Measurements from ENCODE around the gene ATAD3B. TPM values are rescaled to one million over a fixed set of nuclear protein-coding genes. Genes with fewer than 3 reads are reported as not detected.

Gene ATAD3B
- total and polyA plus RNA-seq, 2 of the 13 experiments (the other 11 are each of a cell fraction or from before 2014, with no cell fraction given): 9.6 to 31.1 TPM

GRCh38 chr1:1477206-1477605, 5.6 kb downstream of the ATAD3B start:
- BruUV-seq (replicated peaks): no TSS peak
- no peak overlapping the region for H2AFZ ChIP-seq (ENCODE audit: low read length)
- no peaks in the 10 kb centered on the region for H3K9me3 ChIP-seq (ENCODE audit: low read length)
- FAIRE-seq (no peak), ATAC-seq (no peak), DNase-seq (ENCODE audit: low spot score) (no peak)
- intact Hi-C loops (cut with micrococcal nuclease; ENCODE audit: unreplicated experiment): no loop called here
- no peaks in the 10 kb centered on the region for H3K27me3 ChIP-seq (ENCODE audit: control insufficient read depth in 1 of 2, insufficient read depth in 2 of 2, low read length in 2 of 2)
- H3K79me2 ChIP-seq (ENCODE audit: insufficient read depth, low read length): peaks cover 19% of the 10 kb centered on the region
- H3K4me2 ChIP-seq (ENCODE audit: low read depth, low read length): no peak overlapping the region
- no peak overlapping the region for H3K27ac ChIP-seq (ENCODE audit: extremely low read length, insufficient read depth, low read length)
- H3K4me3 ChIP-seq (replicated peaks in 1 of 3; ENCODE audit: insufficient read depth in 1 of 3, low read depth in 2 of 3, low read length in 3 of 3): no peak overlapping the region
- POLR2A ChIA-PET: no interaction called here
- H3K4me1 ChIP-seq (ENCODE audit: insufficient read depth, low read length): peaks cover 13% of the 10 kb centered on the region
- 96% methylated on average over 22 of the region's 22 CpGs for WGBS (ENCODE audit: low lambda C conversion rate)
- CTCF ChIA-PET (ENCODE audit: low intra/inter-chr PET ratio, low total read pairs): no interaction called here
- in situ Hi-C loops (cut with HindIII; ENCODE audit: extremely low pct_ligation_motif_present, low pct_unique_long_range_greater_than_20kb): no loop called here
- H4K20me1 ChIP-seq (ENCODE audit: insufficient read depth, low read length): peaks cover 4% of the 10 kb centered on the region
- H3K36me3 ChIP-seq (replicated peaks in 1 of 2; ENCODE audit: control insufficient read depth in 1 of 2, insufficient read depth in 2 of 2, low read length in 2 of 2): peaks cover 17 to 32% of the 10 kb centered on the region in 2 experiments; a peak in 4 of 5 replicates
- TF ChIP-seq MYPOP (CRISPR knock-in tag; IDR thresholded peaks at IDR 0.05) (no peak), RBFOX2 (IDR thresholded peaks at IDR 0.05; ENCODE audit: low read depth, low read length) (peak; percentile 38; the same call in 1 of the 2 replicates)
- no peak overlapping the region for H3K9ac ChIP-seq (ENCODE audit: insufficient read depth, low read depth, low read length)

GRCh38 chr1:1479547-1480487, 8.3 kb downstream of the ATAD3B start:
- no peak for FAIRE-seq
- H3K4me2 ChIP-seq (ENCODE audit: low read depth, low read length): no peak overlapping the region
- WGBS (ENCODE audit: low lambda C conversion rate): 99% methylated on average over 29 of the region's 42 CpGs
- ChIA-PET CTCF (ENCODE audit: low intra/inter-chr PET ratio, low total read pairs) (no interaction called here), POLR2A (no interaction called here)
- no TSS peak for BruUV-seq (replicated peaks)
- H4K20me1 ChIP-seq (ENCODE audit: insufficient read depth, low read length): no peaks in the 10 kb centered on the region
- H3K36me3 ChIP-seq (replicated peaks in 1 of 2; ENCODE audit: control insufficient read depth in 1 of 2, insufficient read depth in 2 of 2, low read length in 2 of 2): peaks cover 28 to 50% of the 10 kb centered on the region in 2 experiments
- H3K79me2 ChIP-seq (ENCODE audit: insufficient read depth, low read length): no peaks in the 10 kb centered on the region
- no peaks in the 10 kb centered on the region for H3K27me3 ChIP-seq (ENCODE audit: control insufficient read depth in 1 of 2, insufficient read depth in 2 of 2, low read length in 2 of 2)
- H3K9me3 ChIP-seq (ENCODE audit: low read length): no peaks in the 10 kb centered on the region
- no peaks in the 10 kb centered on the region for H3K4me1 ChIP-seq (ENCODE audit: insufficient read depth, low read length)
- no peak for TF ChIP-seq IRX3 (CRISPR knock-in tag; IDR thresholded peaks at IDR 0.05; ENCODE audit: borderline replicate concordance, low read depth)
- 0 out of 2 replicates have a peak, but pooled peaks have one; percentile 56 for TF ChIP-seq RBFOX2 (IDR thresholded peaks at IDR 0.05; ENCODE audit: low read depth, low read length)
- TF ChIP-seq TFDP2 (CRISPR knock-in tag; IDR thresholded peaks at IDR 0.05): no peak
- no peak for TF ChIP-seq ZNF136 (CRISPR knock-in tag; IDR thresholded peaks at IDR 0.05; ENCODE audit: low read depth)
- no peak for TF ChIP-seq RXRA (CRISPR knock-in tag; IDR thresholded peaks at IDR 0.05)
- no peak for TF ChIP-seq ZNF143 (CRISPR knock-in tag; IDR thresholded peaks at IDR 0.05)
- 0 out of 2 replicates have a peak, but pooled peaks have one; percentile 35 for TF ChIP-seq HNRNPL (IDR thresholded peaks at IDR 0.05; ENCODE audit: low read depth, low read length)
- TF ChIP-seq ZNF766 (CRISPR knock-in tag; IDR thresholded peaks at IDR 0.05; ENCODE audit: borderline replicate concordance): no peak
- TF ChIP-seq AGO2 (optimal IDR thresholded peaks at IDR 0.05; ENCODE audit: low read depth, low read length): peak; percentile 48
- TF ChIP-seq ZNF740 (CRISPR knock-in tag; IDR thresholded peaks at IDR 0.05): 0 out of 2 replicates have a peak, but pooled peaks have one; percentile 39
- peak; percentile 38 for TF ChIP-seq HNRNPLL (IDR thresholded peaks at IDR 0.05; ENCODE audit: low read depth, low read length, poor library complexity, severe bottlenecking)
- H2AFZ ChIP-seq (ENCODE audit: low read length): no peak overlapping the region
- in situ Hi-C loops (cut with HindIII; ENCODE audit: extremely low pct_ligation_motif_present, low pct_unique_long_range_greater_than_20kb) (no loop called here), intact Hi-C loops (cut with micrococcal nuclease; ENCODE audit: unreplicated experiment) (no loop called here)
- no peak for ATAC-seq
- no peak overlapping the region for H3K4me3 ChIP-seq (replicated peaks in 1 of 3; ENCODE audit: insufficient read depth in 1 of 3, low read depth in 2 of 3, low read length in 3 of 3)
- no peak for DNase-seq (ENCODE audit: low spot score)
- no peak overlapping the region for H3K27ac ChIP-seq (ENCODE audit: extremely low read length, insufficient read depth, low read length)
- H3K9ac ChIP-seq (ENCODE audit: insufficient read depth, low read depth, low read length): no peak overlapping the region
